DOHH2 (cell line): Measurements from ENCODE around the gene GCN1.

Experiments used
- H3F3A ChIP-seq: fragments of 200-600 bp; sonication (generic), shearing (Covaris generic); 2 replicates; pipeline ENCODE4 v1.6.0; 2016; ENCODE audit warnings: antibody characterized with exemption, mild to moderate bottlenecking; ENCODE audit not compliant: control insufficient read depth, insufficient read depth
- H3K27ac ChIP-seq: fragments of 200-600 bp; sonication (generic); 2 replicates; pipeline ENCODE4 v1.5.1; 2014; ENCODE audit warnings: low read depth, mild to moderate bottlenecking, low read length, moderate library complexity
- H3K27me3 ChIP-seq: fragments of 200-600 bp; sonication (generic); 2 replicates; pipeline ENCODE4 v1.6.1; 2014; ENCODE audit warnings: mild to moderate bottlenecking, low read length, mixed read lengths; ENCODE audit not compliant: control insufficient read depth
- H3K36me3 ChIP-seq: fragments of 200-600 bp; sonication (generic); 2 replicates; pipeline ENCODE4 v1.6.1; 2014; ENCODE audit warnings: mild to moderate bottlenecking, low read length, moderate library complexity, mixed read lengths; ENCODE audit not compliant: control insufficient read depth
- H3K4me1 ChIP-seq: fragments of 200-600 bp; sonication (generic); 2 replicates; pipeline ENCODE4 v1.6.1; 2014; ENCODE audit warnings: mild to moderate bottlenecking, low read length, mixed read lengths; ENCODE audit not compliant: control insufficient read depth
- H3K4me2 ChIP-seq: fragments of 200-600 bp; sonication (generic); 2 replicates; pipeline ENCODE4 v1.6.0; 2014; ENCODE audit warnings: mild to moderate bottlenecking, low read length, moderate library complexity
- H3K4me3 ChIP-seq: fragments of 200-600 bp; sonication (generic); 2 replicates; pipeline ENCODE4 v1.5.1; 2014; ENCODE audit warnings: mild to moderate bottlenecking, low read length, mixed read lengths
- H3K79me2 ChIP-seq: fragments of 200-600 bp; sonication (generic); 2 replicates; pipeline ENCODE4 v1.6.1; 2014; ENCODE audit warnings: mild to moderate bottlenecking, low read length, mixed read lengths; ENCODE audit not compliant: control insufficient read depth
- H3K9me2 ChIP-seq: fragments of 200-600 bp; sonication (generic); replicated peaks from 2 replicates; pipeline ENCODE4 v1.6.1; 2014; ENCODE audit warnings: mild to moderate bottlenecking, low read length, mixed read lengths; ENCODE audit not compliant: control insufficient read depth
- H3K9me3 ChIP-seq: fragments of 200-600 bp; sonication (generic); 2 replicates; pipeline ENCODE4 v1.6.1; 2014; ENCODE audit warnings: antibody characterized with exemption, low read length, mixed read lengths; ENCODE audit not compliant: control insufficient read depth, insufficient read depth
- H4K20me1 ChIP-seq: fragments of 200-600 bp; sonication (generic); 2 replicates; pipeline ENCODE4 v1.6.0; 2014; ENCODE audit warnings: low read depth, mild to moderate bottlenecking, antibody characterized with exemption, low read length, moderate library complexity; ENCODE audit not compliant: control insufficient read depth, insufficient read depth
- EZH2phosphoT487 ChIP-seq: fragments of 200-600 bp; sonication (generic); IDR thresholded peaks from 2 replicates; pipeline ENCODE4 v1.6.1; 2017; ENCODE audit warnings: borderline replicate concordance, mild to moderate bottlenecking, antibody characterized with exemption, low read length, moderate library complexity, mixed read lengths
- TF ChIP-seq, protein P1 (sequence below): fragments of 200-600 bp; sonication (generic); IDR thresholded peaks from one replicate; pipeline ENCODE4 v1.5.1; 2014; ENCODE audit warnings: antibody characterized with exemption, mild to moderate bottlenecking, low read depth, low read length; ENCODE audit not compliant: poor library complexity, severe bottlenecking

Gene GCN1

GRCh38 chr12:120090626-120091295, 103.8 kb downstream of the GCN1 start:
- Histone ChIP-seq H4K20me1 (no peaks in the 10 kb centered on the region), H3K4me3 (no peak overlapping the region), H3K36me3 (peaks cover 22% of the 10 kb centered on the region), H3K9me3 (no peaks in the 10 kb centered on the region), H3K79me2 (no peaks in the 10 kb centered on the region), H3K27ac (no peak overlapping the region), H3K9me2 (no peaks in the 10 kb centered on the region), H3K4me1 (peaks cover 25% of the 10 kb centered on the region), H3F3A (peaks cover 10% of the 10 kb centered on the region), H3K4me2 (no peak overlapping the region), H3K27me3 (no peaks in the 10 kb centered on the region)
- TF ChIP-seq, protein P1, sequence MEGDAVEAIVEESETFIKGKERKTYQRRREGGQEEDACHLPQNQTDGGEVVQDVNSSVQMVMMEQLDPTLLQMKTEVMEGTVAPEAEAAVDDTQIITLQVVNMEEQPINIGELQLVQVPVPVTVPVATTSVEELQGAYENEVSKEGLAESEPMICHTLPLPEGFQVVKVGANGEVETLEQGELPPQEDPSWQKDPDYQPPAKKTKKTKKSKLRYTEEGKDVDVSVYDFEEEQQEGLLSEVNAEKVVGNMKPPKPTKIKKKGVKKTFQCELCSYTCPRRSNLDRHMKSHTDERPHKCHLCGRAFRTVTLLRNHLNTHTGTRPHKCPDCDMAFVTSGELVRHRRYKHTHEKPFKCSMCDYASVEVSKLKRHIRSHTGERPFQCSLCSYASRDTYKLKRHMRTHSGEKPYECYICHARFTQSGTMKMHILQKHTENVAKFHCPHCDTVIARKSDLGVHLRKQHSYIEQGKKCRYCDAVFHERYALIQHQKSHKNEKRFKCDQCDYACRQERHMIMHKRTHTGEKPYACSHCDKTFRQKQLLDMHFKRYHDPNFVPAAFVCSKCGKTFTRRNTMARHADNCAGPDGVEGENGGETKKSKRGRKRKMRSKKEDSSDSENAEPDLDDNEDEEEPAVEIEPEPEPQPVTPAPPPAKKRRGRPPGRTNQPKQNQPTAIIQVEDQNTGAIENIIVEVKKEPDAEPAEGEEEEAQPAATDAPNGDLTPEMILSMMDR, result no peak
- no peak for TF ChIP-seq EZH2phosphoT487

DNA sequence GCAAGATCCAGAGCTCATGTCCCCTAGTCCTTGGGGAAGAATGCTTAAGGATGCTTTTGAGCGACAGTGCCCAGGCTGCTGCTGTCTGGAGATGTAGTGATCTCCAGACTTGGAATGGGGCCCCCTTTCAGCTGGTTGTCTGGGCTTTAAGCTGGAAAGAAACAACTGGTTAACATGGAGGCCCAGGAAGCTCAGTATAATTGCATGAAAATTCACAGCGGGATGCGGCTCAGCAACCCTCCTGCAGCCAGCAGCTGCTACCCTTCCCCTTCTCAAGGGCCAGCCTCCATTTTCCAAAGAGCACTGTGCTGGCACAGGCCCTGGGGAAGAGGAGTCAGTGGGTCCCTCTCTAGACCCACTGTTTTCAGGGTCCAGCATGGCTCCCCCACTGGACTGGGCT, 104.3 kb downstream of the GCN1 start:
- Histone ChIP-seq H3K4me2 (no peak overlapping the region), H4K20me1 (no peaks in the 10 kb centered on the region), H3K27ac (no peak overlapping the region), H3K79me2 (no peaks in the 10 kb centered on the region), H3K27me3 (no peaks in the 10 kb centered on the region), H3K4me1 (peaks cover 25% of the 10 kb centered on the region), H3K4me3 (no peak overlapping the region), H3F3A (peaks cover 10% of the 10 kb centered on the region), H3K9me2 (no peaks in the 10 kb centered on the region), H3K36me3 (peaks cover 18% of the 10 kb centered on the region), H3K9me3 (no peaks in the 10 kb centered on the region)
- TF ChIP-seq, protein P1, result no peak
- no peak for TF ChIP-seq EZH2phosphoT487

DNA sequence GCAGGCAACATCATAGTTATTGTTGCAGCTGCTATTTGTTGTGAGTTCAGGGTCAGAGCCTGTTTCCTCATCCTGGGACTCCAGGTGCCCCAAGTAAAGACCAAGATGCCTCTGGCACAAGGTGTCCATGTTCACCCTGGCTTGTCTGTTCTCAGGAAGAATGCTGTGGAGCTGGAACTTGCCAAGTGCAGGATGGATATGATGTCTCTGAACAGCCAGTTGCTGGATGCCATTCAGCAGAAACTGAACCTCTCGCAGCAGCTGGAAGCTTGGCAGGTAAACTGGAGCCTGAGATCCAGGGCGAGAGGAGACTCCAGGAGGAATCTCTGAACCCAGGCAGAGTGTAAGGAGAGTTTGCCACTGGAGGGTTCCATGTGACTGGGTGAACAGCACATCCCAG, 104.7 kb downstream of the GCN1 start:
- Histone ChIP-seq H3K9me2 (no peaks in the 10 kb centered on the region), H3K27me3 (no peaks in the 10 kb centered on the region), H3K27ac (no peak overlapping the region), H4K20me1 (no peaks in the 10 kb centered on the region), H3K79me2 (no peaks in the 10 kb centered on the region), H3K4me3 (no peak overlapping the region), H3K4me2 (no peak overlapping the region), H3K4me1 (peaks cover 25% of the 10 kb centered on the region), H3K9me3 (no peaks in the 10 kb centered on the region), H3F3A (peaks cover 10% of the 10 kb centered on the region), H3K36me3 (peaks cover 18% of the 10 kb centered on the region)
- TF ChIP-seq, protein P1, result no peak
- TF ChIP-seq EZH2phosphoT487, result no peak
